Activated naive CD4-positive, alpha-beta T cell (primary cell): ENCODE results near the gene TBATA.

ENCODE experiments used
- DNase-seq, 4 experiments: peaks; one replicate each; lab custom pipeline; 2025; lab: John Stamatoyannopoulos, UW

Gene TBATA

GRCh38 chr10:70761031-70761601 is 24.1 kb downstream of the TBATA start:
- DNase-seq: no peak

- no peak for DNase-seq
Measured at GRCh38 chr10:70760271-70760787, 24.8 kb downstream of the TBATA start.

- no peak for DNase-seq
Measured at GRCh38 chr10:70759781-70760180, 25.4 kb downstream of the TBATA start.

GRCh38 chr10:70758757-70759514 is 26.2 kb downstream of the TBATA start:
- peak in 3 of 4 experiments; percentile 21 to 50 (median 44) for DNase-seq

- DNase-seq: no peak
Measured at GRCh38 chr10:70757856-70758255, 27.3 kb downstream of the TBATA start.

- DNase-seq: no peak
Measured at GRCh38 chr10:70756700-70757360, 28.3 kb downstream of the TBATA start.

GRCh38 chr10:70753841-70754621 is 31.1 kb downstream of the TBATA start:
- DNase-seq: no peak

- no peak for DNase-seq
Measured at GRCh38 chr10:70753026-70753663, 32.0 kb downstream of the TBATA start.

GRCh38 chr10:70752571-70752970 is 32.6 kb downstream of the TBATA start:
- DNase-seq: no peak

GRCh38 chr10:70751991-70752390 is 33.2 kb downstream of the TBATA start:
- DNase-seq: no peak

- DNase-seq: no peak
Measured at GRCh38 chr10:70751356-70751755, 33.8 kb downstream of the TBATA start.

- DNase-seq: no peak
Measured at GRCh38 chr10:70750156-70750703, 34.9 kb downstream of the TBATA start.

- no peak for DNase-seq
Measured at GRCh38 chr10:70749756-70750155, 35.4 kb downstream of the TBATA start.

- DNase-seq: no peak
Measured at GRCh38 chr10:70748801-70749573, 36.2 kb downstream of the TBATA start.

- DNase-seq: no peak
Measured at GRCh38 chr10:70748305-70748704, 36.9 kb downstream of the TBATA start.

- no peak for DNase-seq
Measured at GRCh38 chr10:70747192-70747965, 37.8 kb downstream of the TBATA start.

- no peak for DNase-seq
Measured at GRCh38 chr10:70745555-70745954, 39.6 kb downstream of the TBATA start.

GRCh38 chr10:70744617-70745143 is 40.5 kb downstream of the TBATA start:
- DNase-seq: no peak

GRCh38 chr10:70743879-70744278 is 41.3 kb downstream of the TBATA start:
- no peak for DNase-seq

- no peak for DNase-seq
Measured at GRCh38 chr10:70743430-70743788, 41.8 kb downstream of the TBATA start.
